Tibial artery (tissue), 4 donors: ENCODE data around the gene ZNF385D.

ENCODE experiments used
- DNase-seq, 2 donors: peaks; one replicate each; pipeline ENCODE4 v3.0.0-alpha.2; 2019
- H3K27ac ChIP-seq, 2 donors: fragments of 200-600 bp; sonication (generic) in 1 of 2; 1 replicate in 1 of 2; 2 replicates in 1 of 2; pipeline ENCODE4 v1.5.1; 2018 to 2019; ENCODE audit warnings: mild to moderate bottlenecking in 1 of 2
- H3K27me3 ChIP-seq, 2 donors: fragments of 200-600 bp; sonication (generic) in 1 of 2; one replicate each; pipeline versions ENCODE4 v1.5.1 to v1.6.0; 2016 to 2019
- H3K36me3 ChIP-seq, 3 donors: fragments of 200-600 bp; sonication (generic) in 2 of 3; one replicate each; pipeline ENCODE4 v1.5.1; 2016 to 2019; ENCODE audit warnings: mild to moderate bottlenecking in 2 of 3
- H3K4me1 ChIP-seq, 4 donors: fragments of 200-600 bp; sonication (generic) in 2 of 4; 1 replicate in 3 of 4; 2 replicates in 1 of 4; pipeline ENCODE4 v1.5.1; 2016 to 2019
- H3K4me3 ChIP-seq, 2 donors: fragments of 200-600 bp; sonication (generic) in 1 of 2; 1 replicate in 1 of 2; 2 replicates in 1 of 2; pipeline ENCODE4 v1.5.1; 2018 to 2019; ENCODE audit warnings: mild to moderate bottlenecking in 2 of 2
- H3K9me3 ChIP-seq, 3 donors: fragments of 200-600 bp; sonication (generic) in 1 of 3; one replicate each; pipeline ENCODE4 v1.5.1; 2016 to 2019
- CTCF ChIP-seq, 2 experiments: fragments of 200-600 bp in 1 of 2; fragments of 450-650 bp in 1 of 2; IDR thresholded peaks; one replicate each; pipeline ENCODE4 v1.5.1; 2017 to 2019; ENCODE audit warnings: antibody characterized with exemption in 2 of 2, mild to moderate bottlenecking in 1 of 2, moderate library complexity in 1 of 2
- intact Hi-C: fragments of 100-400 bp; cut with DNase I; formaldehyde crosslinking; loops from one replicate; pipeline ENCODE4 v1.15.0; 2023; ENCODE audit warnings: low total_unique reads

ZNF385D gene

GRCh38 chr3:21691036-21691435 is 60.0 kb downstream of the ZNF385D start:
- TF ChIP-seq CTCF (IDR thresholded peaks at IDR 0.05), result no peak
- H3K27ac ChIP-seq, result no peak overlapping the region
- no peak for DNase-seq

GRCh38 chr3:21682206-21682605 is 68.8 kb downstream of the ZNF385D start:
- H3K36me3 ChIP-seq, result no peaks in the 10 kb centered on the region
- no peaks in the 10 kb centered on the region for H3K27me3 ChIP-seq
- H3K27ac ChIP-seq, result peak overlapping the region; percentile 29 to 34
- H3K9me3 ChIP-seq, result no peaks in the 10 kb centered on the region
- H3K4me3 ChIP-seq, result no peak overlapping the region
- H3K4me1 ChIP-seq, result peaks cover 0 to 79% (median 20%) of the 10 kb centered on the region in 4 donors
- intact Hi-C loops, result no loop called here
- DNase-seq, result no peak
- TF ChIP-seq CTCF (IDR thresholded peaks at IDR 0.05), result no peak

More at GRCh38 chr3:21691036-21691435, 60.0 kb downstream of the ZNF385D start:
- Histone ChIP-seq H3K4me3 (no peak overlapping the region), H3K36me3 (no peaks in the 10 kb centered on the region), H3K9me3 (no peaks in the 10 kb centered on the region), H3K27me3 (no peaks in the 10 kb centered on the region), H3K4me1 (peaks cover 0 to 20% (median 3%) of the 10 kb centered on the region in 4 donors)
- intact Hi-C loops, result no loop called here

GRCh38 chr3:21673393-21673792 is 77.6 kb downstream of the ZNF385D start:
- Histone ChIP-seq H3K36me3 (no peaks in the 10 kb centered on the region), H3K9me3 (no peaks in the 10 kb centered on the region), H3K27ac (peak overlapping the region in 1 of 2 donors; percentile 70), H3K4me3 (no peak overlapping the region), H3K4me1 (peaks cover 0 to 75% (median 11%) of the 10 kb centered on the region in 4 donors), H3K27me3 (no peaks in the 10 kb centered on the region)
- DNase-seq, result no peak
- TF ChIP-seq CTCF (IDR thresholded peaks at IDR 0.05), result no peak
- intact Hi-C loops, result no loop called here

- no peak for TF ChIP-seq CTCF (IDR thresholded peaks at IDR 0.05)
- intact Hi-C loops, result no loop called here
These were observed 78.7 kb downstream of the ZNF385D start for GRCh38 chr3:21672303-21672702.

GRCh38 chr3:21670386-21670785 is 80.6 kb downstream of the ZNF385D start:
- TF ChIP-seq CTCF (IDR thresholded peaks at IDR 0.05), result no peak
- no peak for DNase-seq
- H3K27ac ChIP-seq, result no peak overlapping the region
- H3K4me1 ChIP-seq, result peaks cover 0 to 60% (median 11%) of the 10 kb centered on the region in 4 donors
- no peaks in the 10 kb centered on the region for H3K27me3 ChIP-seq
- intact Hi-C loops, result no loop called here
- H3K36me3 ChIP-seq, result no peaks in the 10 kb centered on the region
- no peaks in the 10 kb centered on the region for H3K9me3 ChIP-seq
- H3K4me3 ChIP-seq, result no peak overlapping the region

More at GRCh38 chr3:21672303-21672702, 78.7 kb downstream of the ZNF385D start:
- no peak for DNase-seq
- Histone ChIP-seq H3K4me1 (peaks cover 0 to 70% (median 10%) of the 10 kb centered on the region in 4 donors), H3K4me3 (no peak overlapping the region), H3K36me3 (no peaks in the 10 kb centered on the region), H3K27me3 (no peaks in the 10 kb centered on the region), H3K27ac (peak overlapping the region; percentile 2 to 25), H3K9me3 (no peaks in the 10 kb centered on the region)

GRCh38 chr3:21668012-21668411 is 83.0 kb downstream of the ZNF385D start:
- H3K27me3 ChIP-seq, result no peaks in the 10 kb centered on the region
- no peak for DNase-seq
- H3K4me1 ChIP-seq, result peaks cover 0 to 40% (median 12%) of the 10 kb centered on the region in 4 donors
- TF ChIP-seq CTCF (IDR thresholded peaks at IDR 0.05), result no peak
- no peak overlapping the region for H3K27ac ChIP-seq
- no peaks in the 10 kb centered on the region for H3K36me3 ChIP-seq
- H3K4me3 ChIP-seq, result no peak overlapping the region
- intact Hi-C loops, result no loop called here
- no peaks in the 10 kb centered on the region for H3K9me3 ChIP-seq
